OCI-LY1 (cell line): ENCODE measurements around the gene NRDC.

Experiments used
- H2AFZ ChIP-seq: fragments of 200-600 bp; sonication (generic), shearing (Covaris generic); 2 replicates; pipeline ENCODE4 v1.6.0; 2014; ENCODE audit warnings: antibody characterized with exemption, mild to moderate bottlenecking, low read length
- H3F3A ChIP-seq: fragments of 200-600 bp; sonication (generic), shearing (Covaris generic); 2 replicates; pipeline ENCODE4 v1.6.0; 2014; ENCODE audit warnings: mild to moderate bottlenecking, antibody characterized with exemption, low read length, moderate library complexity; ENCODE audit not compliant: insufficient read depth
- H3K27ac ChIP-seq: fragments of 200-600 bp; sonication (generic); 2 replicates; pipeline ENCODE4 v1.5.1; 2014; ENCODE audit warnings: low read length, mixed run types, mild to moderate bottlenecking, low read depth; ENCODE audit not compliant: poor library complexity, severe bottlenecking
- H3K27me3 ChIP-seq: fragments of 200-600 bp; sonication (generic); 2 replicates; pipeline ENCODE4 v1.6.0; 2014; ENCODE audit warnings: antibody characterized with exemption, mild to moderate bottlenecking, low read length, moderate library complexity; ENCODE audit not compliant: insufficient read depth
- H3K36me3 ChIP-seq: fragments of 200-600 bp; sonication (generic); 2 replicates; pipeline ENCODE4 v1.6.1; 2014; ENCODE audit warnings: mild to moderate bottlenecking, antibody characterized with exemption, low read length, moderate library complexity, mixed read lengths; ENCODE audit not compliant: insufficient read depth
- H3K4me1 ChIP-seq: fragments of 200-600 bp; sonication (generic); 2 replicates; pipeline ENCODE4 v1.5.1; 2014; ENCODE audit warnings: mild to moderate bottlenecking, low read length, moderate library complexity; ENCODE audit not compliant: insufficient read depth, severe bottlenecking
- H3K4me2 ChIP-seq: fragments of 200-600 bp; sonication (generic), shearing (Covaris generic); 2 replicates; pipeline ENCODE4 v1.6.1; 2014; ENCODE audit warnings: low read length
- H3K4me3 ChIP-seq: fragments of 200-600 bp; sonication (generic); 2 replicates; pipeline ENCODE4 v1.5.1; 2014; ENCODE audit warnings: low read length, low read depth, mild to moderate bottlenecking, mixed read lengths; ENCODE audit not compliant: poor library complexity, severe bottlenecking
- H3K79me2 ChIP-seq: fragments of 200-600 bp; shearing (Covaris generic); 2 replicates; pipeline ENCODE4 v1.6.1; 2016; ENCODE audit warnings: mixed run types, low read length, mixed read lengths; ENCODE audit not compliant: insufficient read depth
- H3K9ac ChIP-seq: fragments of 200-600 bp; sonication (generic), shearing (Covaris generic); 2 replicates; pipeline ENCODE4 v1.6.1; 2014; ENCODE audit warnings: mild to moderate bottlenecking, low read length, mixed read lengths
- H3K9me2 ChIP-seq: fragments of 200-600 bp; sonication (generic), shearing (Covaris generic); 2 replicates; pipeline ENCODE4 v1.6.1; 2014; ENCODE audit warnings: low read depth, mild to moderate bottlenecking, low read length, mixed read lengths
- H3K9me3 ChIP-seq: fragments of 200-600 bp; shearing (Covaris generic); 2 replicates; pipeline ENCODE4 v1.6.1; 2014; ENCODE audit warnings: low read length, mixed read lengths
- H4K20me1 ChIP-seq: fragments of 200-600 bp; sonication (generic), shearing (Covaris generic); 2 replicates; pipeline ENCODE4 v1.6.0; 2016; ENCODE audit warnings: mild to moderate bottlenecking, low read length; ENCODE audit not compliant: insufficient read depth
- CTCF ChIP-seq: fragments of 200-600 bp; sonication (generic), shearing (Covaris generic); IDR thresholded peaks from 2 replicates; pipeline ENCODE4 v1.5.1; 2017; ENCODE audit warnings: mild to moderate bottlenecking, antibody characterized with exemption, low read length, moderate library complexity, mixed read lengths
- EZH2 ChIP-seq: fragments of 200-600 bp; sonication (generic), shearing (Covaris generic); IDR thresholded peaks from 2 replicates; pipeline ENCODE4 v1.8.0; 2017; ENCODE audit warnings: borderline replicate concordance, mixed run types, mild to moderate bottlenecking, antibody characterized with exemption, low read length, moderate library complexity, mixed read lengths

Gene NRDC

GRCh38 chr1:51754666-51755065, 123.9 kb downstream of the NRDC start:
- Histone ChIP-seq H3K9me3 (no peaks in the 10 kb centered on the region), H3K4me2 (no peak overlapping the region), H3K36me3 (peaks cover 41% of the 10 kb centered on the region), H3K27me3 (no peaks in the 10 kb centered on the region), H3K4me3 (no peak overlapping the region), H3F3A (no peaks in the 10 kb centered on the region), H3K9ac (no peak overlapping the region), H3K9me2 (no peaks in the 10 kb centered on the region), H3K27ac (no peak overlapping the region), H3K79me2 (no peaks in the 10 kb centered on the region), H4K20me1 (no peaks in the 10 kb centered on the region), H2AFZ (no peak overlapping the region), H3K4me1 (no peaks in the 10 kb centered on the region)
- TF ChIP-seq CTCF (no peak), EZH2 (no peak)

- Histone ChIP-seq H2AFZ (no peak overlapping the region), H3F3A (no peaks in the 10 kb centered on the region), H3K4me2 (no peak overlapping the region), H3K36me3 (peaks cover 47% of the 10 kb centered on the region), H3K27ac (no peak overlapping the region), H3K9ac (no peak overlapping the region), H4K20me1 (no peaks in the 10 kb centered on the region), H3K79me2 (no peaks in the 10 kb centered on the region), H3K4me3 (no peak overlapping the region), H3K9me3 (no peaks in the 10 kb centered on the region), H3K4me1 (no peaks in the 10 kb centered on the region), H3K27me3 (no peaks in the 10 kb centered on the region), H3K9me2 (no peaks in the 10 kb centered on the region)
- no peak for TF ChIP-seq EZH2
- TF ChIP-seq CTCF = no peak
These were observed 124.6 kb downstream of the NRDC start for GRCh38 chr1:51753969-51754368.

GRCh38 chr1:51752073-51752948, 126.2 kb downstream of the NRDC start:
- Histone ChIP-seq H3K9ac (no peak overlapping the region), H3K79me2 (no peaks in the 10 kb centered on the region), H3K36me3 (peaks cover 47% of the 10 kb centered on the region), H3K27ac (no peak overlapping the region), H2AFZ (no peak overlapping the region), H3K9me2 (no peaks in the 10 kb centered on the region), H3F3A (no peaks in the 10 kb centered on the region), H3K4me1 (no peaks in the 10 kb centered on the region), H3K27me3 (no peaks in the 10 kb centered on the region), H3K4me2 (no peak overlapping the region), H4K20me1 (no peaks in the 10 kb centered on the region), H3K9me3 (no peaks in the 10 kb centered on the region), H3K4me3 (no peak overlapping the region)
- no peak for TF ChIP-seq CTCF
- TF ChIP-seq EZH2 = no peak
